ENCODE measurements around the gene ALK.
A peak's percentile ranks its signal among the peaks of the same experiment; 100 is the strongest.

Gene ALK

GRCh38 chr2:29308366-29308765 is 613.0 kb downstream of the ALK start:
- TF ChIP-seq CTCF (IDR thresholded peaks at IDR 0.05; ENCODE audit: control insufficient read depth, extremely low read depth, insufficient read depth): no peak
- no peak for DNase-seq (ENCODE audit: low read depth)
- H3K4me3 ChIP-seq (ENCODE audit: low read depth, low read length): no peak overlapping the region

- DNase-seq (ENCODE audit: low read depth): peak; percentile 10
Measured at GRCh38 chr2:29307519-29307918, 613.9 kb downstream of the ALK start.

GRCh38 chr2:29305762-29306161 is 615.6 kb downstream of the ALK start:
- no peak for TF ChIP-seq CTCF (IDR thresholded peaks at IDR 0.05; ENCODE audit: control insufficient read depth, extremely low read depth, insufficient read depth)
- no peak overlapping the region for H3K4me3 ChIP-seq (ENCODE audit: low read depth, low read length)
- no peak for DNase-seq (ENCODE audit: low read depth)

More at GRCh38 chr2:29307519-29307918, 613.9 kb downstream of the ALK start:
- no peak for TF ChIP-seq CTCF (IDR thresholded peaks at IDR 0.05; ENCODE audit: control insufficient read depth, extremely low read depth, insufficient read depth)
- H3K4me3 ChIP-seq (ENCODE audit: low read depth, low read length): no peak overlapping the region

GRCh38 chr2:29304399-29305060 is 616.9 kb downstream of the ALK start:
- TF ChIP-seq CTCF (IDR thresholded peaks at IDR 0.05; ENCODE audit: control insufficient read depth, extremely low read depth, insufficient read depth): no peak
- no peak overlapping the region for H3K4me3 ChIP-seq (ENCODE audit: low read depth, low read length)
- DNase-seq (ENCODE audit: low read depth): no peak

- no peak for TF ChIP-seq CTCF (IDR thresholded peaks at IDR 0.05; ENCODE audit: control insufficient read depth, extremely low read depth, insufficient read depth)
Measured at GRCh38 chr2:29296585-29296984, 624.8 kb downstream of the ALK start.

GRCh38 chr2:29295845-29296244 is 625.5 kb downstream of the ALK start:
- peak; percentile 78 for TF ChIP-seq CTCF (IDR thresholded peaks at IDR 0.05; ENCODE audit: control insufficient read depth, extremely low read depth, insufficient read depth)
- DNase-seq (ENCODE audit: low read depth): no peak
- H3K4me3 ChIP-seq (ENCODE audit: low read depth, low read length): no peak overlapping the region

More at GRCh38 chr2:29296585-29296984, 624.8 kb downstream of the ALK start:
- DNase-seq (ENCODE audit: low read depth): no peak
- no peak overlapping the region for H3K4me3 ChIP-seq (ENCODE audit: low read depth, low read length)
